Astrocyte (in vitro differentiated cells and primary cell): ENCODE data around the gene RAB2B.

Experiments
- CTCF ChIP-seq: IDR thresholded peaks from 2 replicates; pipeline ENCODE4 v1.5.1; 2011; ENCODE audit warnings: low read depth, mild to moderate bottlenecking, inconsistent platforms, low read length, moderate library complexity; ENCODE audit not compliant: insufficient read depth
- EZH2 ChIP-seq: IDR thresholded peaks from 2 replicates; pipeline ENCODE4 v1.6.1; 2012; ENCODE audit warnings: mild to moderate bottlenecking, low read length, inconsistent platforms; ENCODE audit not compliant: insufficient read depth

DNA sequence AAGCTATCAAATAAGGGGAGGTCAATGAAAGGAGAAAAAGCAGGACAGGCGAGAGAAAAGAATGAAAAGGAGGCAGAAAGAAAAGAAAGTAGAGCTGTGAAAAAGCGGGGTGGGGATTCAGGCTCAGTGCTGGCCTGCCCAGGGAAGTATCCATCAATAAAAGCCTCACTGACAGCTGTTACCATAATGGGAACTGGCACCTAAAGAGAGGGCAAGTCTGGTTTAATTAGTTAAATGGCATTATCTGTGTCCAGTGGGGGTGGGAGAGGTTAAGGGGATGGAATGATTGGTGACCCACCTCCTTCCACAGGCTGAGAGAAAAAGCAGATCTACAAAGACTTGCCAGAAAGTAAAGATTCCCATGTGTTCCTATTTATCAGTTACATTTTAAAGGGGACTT is 42.0 kb upstream of the RAB2B start:
- TF ChIP-seq CTCF = no peak
- TF ChIP-seq EZH2 = no peak
